ENCODE data around the gene FAM227A. TPM values are rescaled to one million over a fixed set of nuclear protein-coding genes. Genes with fewer than 3 reads are reported as not detected.

Gene FAM227A
- total and polyA plus RNA-seq, 2 of the 13 experiments (the other 11 are each of a cell fraction or from before 2014, with no cell fraction given) = 1.0 to 1.5 TPM

DNA sequence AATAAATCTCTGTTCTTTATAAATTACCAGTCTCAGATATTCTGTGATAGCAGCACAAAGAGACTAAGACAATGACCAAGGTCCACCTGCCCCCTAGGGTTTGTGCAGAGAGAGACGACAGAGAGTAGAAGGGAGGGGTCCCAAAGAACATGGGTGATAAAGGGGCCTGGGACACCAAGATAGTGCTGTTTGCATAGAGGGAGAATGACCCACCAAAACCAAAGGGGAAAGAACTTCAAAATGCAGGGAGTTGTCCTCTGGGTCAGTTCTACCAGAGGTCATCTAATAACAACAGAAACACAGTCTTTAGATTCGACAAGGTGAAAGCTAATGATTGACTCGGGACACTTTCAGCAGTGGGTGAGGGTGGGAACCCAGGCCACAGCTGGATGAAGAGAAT lies 23.7 kb downstream of the FAM227A start (continued):
- TF ChIP-seq, protein P1, sequence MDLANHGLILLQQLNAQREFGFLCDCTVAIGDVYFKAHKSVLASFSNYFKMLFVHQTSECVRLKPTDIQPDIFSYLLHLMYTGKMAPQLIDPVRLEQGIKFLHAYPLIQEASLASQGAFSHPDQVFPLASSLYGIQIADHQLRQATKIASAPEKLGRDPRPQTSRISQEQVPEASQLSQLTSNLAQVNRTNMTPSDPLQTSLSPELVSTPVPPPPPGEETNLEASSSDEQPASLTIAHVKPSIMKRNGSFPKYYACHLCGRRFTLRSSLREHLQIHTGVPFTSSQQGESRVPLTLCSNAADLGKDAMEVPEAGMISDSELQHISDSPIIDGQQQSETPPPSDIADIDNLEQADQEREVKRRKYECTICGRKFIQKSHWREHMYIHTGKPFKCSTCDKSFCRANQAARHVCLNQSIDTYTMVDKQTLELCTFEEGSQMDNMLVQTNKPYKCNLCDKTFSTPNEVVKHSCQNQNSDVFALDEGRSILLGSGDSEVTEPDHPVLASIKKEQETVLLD (CRISPR knock-in tag; IDR thresholded peaks at IDR 0.05; ENCODE audit: low read depth) = no peak
- TF ChIP-seq TCF7 (IDR thresholded peaks at IDR 0.05; ENCODE audit: low read depth) (0 out of 2 replicates have a peak, but pooled peaks have one; percentile 24), ZNF430 (CRISPR knock-in tag; IDR thresholded peaks at IDR 0.05) (no peak)
- TF ChIP-seq, protein P2, sequence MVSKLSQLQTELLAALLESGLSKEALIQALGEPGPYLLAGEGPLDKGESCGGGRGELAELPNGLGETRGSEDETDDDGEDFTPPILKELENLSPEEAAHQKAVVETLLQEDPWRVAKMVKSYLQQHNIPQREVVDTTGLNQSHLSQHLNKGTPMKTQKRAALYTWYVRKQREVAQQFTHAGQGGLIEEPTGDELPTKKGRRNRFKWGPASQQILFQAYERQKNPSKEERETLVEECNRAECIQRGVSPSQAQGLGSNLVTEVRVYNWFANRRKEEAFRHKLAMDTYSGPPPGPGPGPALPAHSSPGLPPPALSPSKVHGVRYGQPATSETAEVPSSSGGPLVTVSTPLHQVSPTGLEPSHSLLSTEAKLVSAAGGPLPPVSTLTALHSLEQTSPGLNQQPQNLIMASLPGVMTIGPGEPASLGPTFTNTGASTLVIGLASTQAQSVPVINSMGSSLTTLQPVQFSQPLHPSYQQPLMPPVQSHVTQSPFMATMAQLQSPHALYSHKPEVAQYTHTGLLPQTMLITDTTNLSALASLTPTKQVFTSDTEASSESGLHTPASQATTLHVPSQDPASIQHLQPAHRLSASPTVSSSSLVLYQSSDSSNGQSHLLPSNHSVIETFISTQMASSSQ (IDR thresholded peaks at IDR 0.05; ENCODE audit: low read depth) = peak; percentile 49; the same call in 1 of the 2 replicates
- TF ChIP-seq, protein P2 (CRISPR knock-in tag; IDR thresholded peaks at IDR 0.05; ENCODE audit: borderline replicate concordance) = peak; percentile 34; the same call in 1 of the 2 replicates

DNA sequence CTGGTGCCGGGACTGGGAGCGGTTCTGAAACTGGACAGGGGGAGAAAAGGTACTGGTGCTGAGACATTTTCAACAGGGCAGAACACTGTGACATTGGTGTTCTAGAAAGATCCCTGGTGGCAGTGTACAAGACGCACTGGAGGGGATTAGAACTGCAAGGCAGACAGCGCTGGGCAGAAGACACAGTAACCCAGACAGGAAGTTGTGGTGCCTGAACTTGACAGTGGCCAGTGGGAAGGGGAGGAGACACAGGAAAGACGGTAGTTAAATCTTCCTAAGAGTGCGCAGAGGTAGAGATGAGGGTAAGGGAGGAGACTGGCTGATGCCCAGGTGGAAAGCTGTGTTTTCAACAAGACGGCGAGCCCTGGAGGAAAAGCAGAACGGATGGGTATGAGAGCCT lies 24.5 kb downstream of the FAM227A start:
- intact Hi-C loops (cut with micrococcal nuclease; ENCODE audit: unreplicated experiment) = no loop called here
- CTCF ChIA-PET (ENCODE audit: low intra/inter-chr PET ratio, low total read pairs) = no interaction called here
- TF ChIP-seq DNMT1 (CRISPR knock-in tag; IDR thresholded peaks at IDR 0.05) (no peak), ZNF253 (CRISPR knock-in tag; IDR thresholded peaks at IDR 0.05; ENCODE audit: borderline replicate concordance) (no peak), SPEN (CRISPR knock-in tag; IDR thresholded peaks at IDR 0.05; ENCODE audit: low read depth) (no peak), YY1 (IDR thresholded peaks at IDR 0.05; ENCODE audit: insufficient read depth, insufficient replicate concordance, low read depth, low read length) (no peak), ZNF549 (CRISPR knock-in tag; IDR thresholded peaks at IDR 0.05) (no peak), ZNF225 (CRISPR knock-in tag; IDR thresholded peaks at IDR 0.05) (no peak), ZNF326 (CRISPR knock-in tag; IDR thresholded peaks at IDR 0.05; ENCODE audit: borderline replicate concordance) (no peak), HOXD1 (CRISPR knock-in tag; IDR thresholded peaks at IDR 0.05) (no peak), ZNF496 (CRISPR knock-in tag; IDR thresholded peaks at IDR 0.05; ENCODE audit: insufficient replicate concordance) (no peak), ZNF598 (CRISPR knock-in tag; IDR thresholded peaks at IDR 0.05; ENCODE audit: borderline replicate concordance) (no peak)
- TF ChIP-seq, protein P3, sequence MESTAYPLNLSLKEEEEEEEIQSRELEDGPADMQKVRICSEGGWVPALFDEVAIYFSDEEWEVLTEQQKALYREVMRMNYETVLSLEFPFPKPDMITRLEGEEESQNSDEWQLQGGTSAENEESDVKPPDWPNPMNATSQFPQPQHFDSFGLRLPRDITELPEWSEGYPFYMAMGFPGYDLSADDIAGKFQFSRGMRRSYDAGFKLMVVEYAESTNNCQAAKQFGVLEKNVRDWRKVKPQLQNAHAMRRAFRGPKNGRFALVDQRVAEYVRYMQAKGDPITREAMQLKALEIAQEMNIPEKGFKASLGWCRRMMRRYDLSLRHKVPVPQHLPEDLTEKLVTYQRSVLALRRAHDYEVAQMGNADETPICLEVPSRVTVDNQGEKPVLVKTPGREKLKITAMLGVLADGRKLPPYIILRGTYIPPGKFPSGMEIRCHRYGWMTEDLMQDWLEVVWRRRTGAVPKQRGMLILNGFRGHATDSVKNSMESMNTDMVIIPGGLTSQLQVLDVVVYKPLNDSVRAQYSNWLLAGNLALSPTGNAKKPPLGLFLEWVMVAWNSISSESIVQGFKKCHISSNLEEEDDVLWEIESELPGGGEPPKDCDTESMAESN (CRISPR knock-in tag; conservative IDR thresholded peaks at IDR 0.05) = no peak

More for the DNA sequence above, 24.5 kb downstream of the FAM227A start:
- BruUV-seq (replicated peaks) = no TSS peak
- no peak for ATAC-seq
- Histone ChIP-seq H3K27ac (ENCODE audit: extremely low read length, insufficient read depth, low read length) (no peak overlapping the region), H3K9me3 (ENCODE audit: low read length) (no peaks in the 10 kb centered on the region), H3K9ac (ENCODE audit: insufficient read depth, low read depth, low read length) (no peak overlapping the region), H4K20me1 (ENCODE audit: insufficient read depth, low read length) (no peaks in the 10 kb centered on the region), H3K4me1 (ENCODE audit: insufficient read depth, low read length) (peaks cover 18% of the 10 kb centered on the region), H3K27me3 (ENCODE audit: control insufficient read depth in 1 of 2, insufficient read depth in 2 of 2, low read length in 2 of 2) (no peaks in the 10 kb centered on the region), H2AFZ (ENCODE audit: low read length) (no peak overlapping the region), H3K4me3 (replicated peaks in 1 of 3; ENCODE audit: insufficient read depth in 1 of 3, low read depth in 2 of 3, low read length in 3 of 3) (no peak overlapping the region), H3K36me3 (replicated peaks in 1 of 2; ENCODE audit: control insufficient read depth in 1 of 2, insufficient read depth in 2 of 2, low read length in 2 of 2) (no peaks in the 10 kb centered on the region), H3K79me2 (ENCODE audit: insufficient read depth, low read length) (no peaks in the 10 kb centered on the region), H3K4me2 (ENCODE audit: low read depth, low read length) (no peak overlapping the region)
- DNase-seq (ENCODE audit: low spot score) = no peak
- FAIRE-seq = no peak
- in situ Hi-C loops (cut with HindIII; ENCODE audit: extremely low pct_ligation_motif_present, low pct_unique_long_range_greater_than_20kb) = no loop called here
- WGBS (ENCODE audit: low lambda C conversion rate) = 92% methylated on average over 9 of the region's 9 CpGs
- POLR2A ChIA-PET = no interaction called here

Data from HepG2 (cell line).